Activated CD8-positive, alpha-beta T cell treated with anti-CD3 and anti-CD28 coated beads for 36 hours (primary cell): ENCODE results near the gene CLCN7. TPM values are rescaled to one million over a fixed set of nuclear protein-coding genes. Genes with fewer than 3 reads are reported as not detected.

Experiments
- ATAC-seq: fragments of 200-7000 bp; cut with Tn5 transposase; one replicate; pipeline ENCODE4 v1.10.0; 2021; ENCODE audit warnings: mild to moderate bottlenecking, moderate library complexity
- CTCF ChIA-PET: fragments of 350-600 bp; sonication (Branson Sonifier 250); formaldehyde crosslinking; loops from one replicate; lab custom pipeline; 2021; ENCODE audit warnings: antibody characterized with exemption; lab: Charles Lee
- POLR2A ChIA-PET: fragments of 350-600 bp; sonication (Branson Sonifier 250); formaldehyde crosslinking; loops from one replicate; lab custom pipeline; 2021; ENCODE audit warnings: antibody characterized with exemption; lab: Charles Lee
- DNase-seq: peaks from one replicate; pipeline ENCODE4 v3.0.0-alpha.2; 2020
- H3K27ac Mint-ChIP-seq: one replicate; pipeline ENCODE4 v1.8.0; 2021; ENCODE audit warnings: mild to moderate bottlenecking, mixed read lengths
- H3K27me3 Mint-ChIP-seq: one replicate; pipeline ENCODE4 v1.8.0; 2021; ENCODE audit warnings: mixed read lengths
- H3K36me3 Mint-ChIP-seq: one replicate; pipeline ENCODE4 v1.8.0; 2021; ENCODE audit warnings: low read depth, mixed read lengths
- H3K4me1 Mint-ChIP-seq: one replicate; pipeline ENCODE4 v1.8.0; 2021; ENCODE audit warnings: low read depth, mixed read lengths
- H3K4me3 Mint-ChIP-seq: one replicate; pipeline ENCODE4 v1.8.0; 2021; ENCODE audit warnings: mild to moderate bottlenecking, moderate library complexity, mixed read lengths
- H3K9me3 Mint-ChIP-seq: one replicate; pipeline ENCODE4 v1.8.0; 2021; ENCODE audit warnings: mixed read lengths
- intact Hi-C: fragments of 100-400 bp; cut with micrococcal nuclease; formaldehyde crosslinking; loops from one replicate; pipeline ENCODE4 v1.10.0; 2022
- total RNA-seq, 2 experiments: library from RNA; stranded (reverse); gene quantifications; one replicate each; pipeline ENCODE4 v1.2.3, GENCODE V29; 2021
- TF ChIP-seq, protein P1 (sequence below): fragments of 200-600 bp; IDR thresholded peaks from one replicate; pipeline ENCODE4 v1.8.0; 2022; ENCODE audit warnings: antibody characterized with exemption, mild to moderate bottlenecking

Gene CLCN7
- total RNA-seq, 2 experiments from 2014 or later = 35.5 to 36.8 TPM

GRCh38 chr16:1455190-1456171 lies 19.3 kb downstream of the CLCN7 start:
- TF ChIP-seq, protein P1, sequence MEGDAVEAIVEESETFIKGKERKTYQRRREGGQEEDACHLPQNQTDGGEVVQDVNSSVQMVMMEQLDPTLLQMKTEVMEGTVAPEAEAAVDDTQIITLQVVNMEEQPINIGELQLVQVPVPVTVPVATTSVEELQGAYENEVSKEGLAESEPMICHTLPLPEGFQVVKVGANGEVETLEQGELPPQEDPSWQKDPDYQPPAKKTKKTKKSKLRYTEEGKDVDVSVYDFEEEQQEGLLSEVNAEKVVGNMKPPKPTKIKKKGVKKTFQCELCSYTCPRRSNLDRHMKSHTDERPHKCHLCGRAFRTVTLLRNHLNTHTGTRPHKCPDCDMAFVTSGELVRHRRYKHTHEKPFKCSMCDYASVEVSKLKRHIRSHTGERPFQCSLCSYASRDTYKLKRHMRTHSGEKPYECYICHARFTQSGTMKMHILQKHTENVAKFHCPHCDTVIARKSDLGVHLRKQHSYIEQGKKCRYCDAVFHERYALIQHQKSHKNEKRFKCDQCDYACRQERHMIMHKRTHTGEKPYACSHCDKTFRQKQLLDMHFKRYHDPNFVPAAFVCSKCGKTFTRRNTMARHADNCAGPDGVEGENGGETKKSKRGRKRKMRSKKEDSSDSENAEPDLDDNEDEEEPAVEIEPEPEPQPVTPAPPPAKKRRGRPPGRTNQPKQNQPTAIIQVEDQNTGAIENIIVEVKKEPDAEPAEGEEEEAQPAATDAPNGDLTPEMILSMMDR = no peak
- peaks cover 6% of the 10 kb centered on the region for H3K4me1 Mint-ChIP-seq
- no peaks in the 10 kb centered on the region for H3K27me3 Mint-ChIP-seq
- no peaks in the 10 kb centered on the region for H3K36me3 Mint-ChIP-seq
- H3K9me3 Mint-ChIP-seq = no peaks in the 10 kb centered on the region
- ChIA-PET CTCF (no interaction called here), POLR2A (no interaction called here)
- DNase-seq = no peak
- H3K4me3 Mint-ChIP-seq = no peak overlapping the region
- no peak for ATAC-seq
- intact Hi-C loops = no loop called here
- no peak overlapping the region for H3K27ac Mint-ChIP-seq

DNA sequence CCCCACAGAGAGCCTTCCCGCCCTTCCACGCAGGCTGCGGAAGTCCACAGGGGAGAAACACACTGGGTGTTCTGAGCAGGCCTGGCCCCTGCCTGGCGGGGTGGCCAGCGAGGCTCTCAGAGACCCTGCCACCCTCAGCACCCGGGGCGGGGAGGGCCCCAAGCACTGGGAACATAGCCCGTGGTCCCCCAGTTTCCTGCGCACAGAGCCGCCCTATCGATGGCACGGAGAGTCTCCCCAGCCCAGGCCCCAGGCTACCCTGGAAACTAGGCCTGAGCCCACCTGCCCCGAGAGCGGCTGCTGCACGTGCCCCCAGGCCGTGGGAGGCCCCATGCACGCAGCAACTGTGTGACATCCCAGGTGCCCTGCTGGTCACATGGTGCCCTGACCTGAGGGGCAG lies 20.3 kb downstream of the CLCN7 start:
- no peaks in the 10 kb centered on the region for H3K27me3 Mint-ChIP-seq
- ChIA-PET CTCF (no interaction called here), POLR2A (no interaction called here)
- no peak for ATAC-seq
- intact Hi-C loops = no loop called here
- no peak overlapping the region for H3K4me3 Mint-ChIP-seq
- DNase-seq = no peak
- H3K27ac Mint-ChIP-seq = no peak overlapping the region
- TF ChIP-seq, protein P1 = no peak
- H3K36me3 Mint-ChIP-seq = no peaks in the 10 kb centered on the region
- H3K9me3 Mint-ChIP-seq = no peaks in the 10 kb centered on the region
- H3K4me1 Mint-ChIP-seq = peaks cover 4% of the 10 kb centered on the region

GRCh38 chr16:1453316-1453715 lies 21.5 kb downstream of the CLCN7 start:
- Mint-ChIP-seq H3K27me3 (no peaks in the 10 kb centered on the region), H3K4me3 (no peak overlapping the region), H3K27ac (no peak overlapping the region), H3K36me3 (no peaks in the 10 kb centered on the region), H3K4me1 (no peaks in the 10 kb centered on the region), H3K9me3 (no peaks in the 10 kb centered on the region)
- intact Hi-C loops = no loop called here
- ChIA-PET POLR2A (no interaction called here), CTCF (no interaction called here)
- no peak for DNase-seq
- TF ChIP-seq, protein P1 = no peak
- no peak for ATAC-seq

DNA sequence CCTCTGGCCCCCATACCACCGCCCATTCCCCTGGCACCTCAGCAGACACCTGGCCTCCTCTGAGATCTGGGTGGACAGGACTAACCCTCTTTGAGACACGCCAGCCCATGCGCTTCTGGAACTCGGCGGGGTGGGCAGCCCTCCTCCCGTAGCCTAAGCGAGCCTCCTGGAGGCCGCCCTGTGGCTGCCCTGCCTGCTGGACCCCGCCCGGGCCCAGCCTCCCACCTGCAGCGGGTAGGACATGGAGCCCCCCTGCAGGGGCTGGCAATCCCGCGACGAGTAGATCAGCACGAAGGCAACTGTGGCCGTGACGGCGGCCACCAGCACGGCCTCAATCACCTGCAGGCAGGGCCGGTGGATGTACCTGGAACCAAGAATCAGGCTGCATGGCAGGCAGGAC lies 22.3 kb downstream of the CLCN7 start:
- ChIA-PET POLR2A (no interaction called here), CTCF (no interaction called here)
- no peaks in the 10 kb centered on the region for H3K27me3 Mint-ChIP-seq
- no peak overlapping the region for H3K4me3 Mint-ChIP-seq
- ATAC-seq (no peak), DNase-seq (no peak)
- H3K9me3 Mint-ChIP-seq = no peaks in the 10 kb centered on the region
- H3K4me1 Mint-ChIP-seq = no peaks in the 10 kb centered on the region
- no peak overlapping the region for H3K27ac Mint-ChIP-seq
- intact Hi-C loops = no loop called here
- H3K36me3 Mint-ChIP-seq = no peaks in the 10 kb centered on the region
- TF ChIP-seq, protein P1 = no peak

DNA sequence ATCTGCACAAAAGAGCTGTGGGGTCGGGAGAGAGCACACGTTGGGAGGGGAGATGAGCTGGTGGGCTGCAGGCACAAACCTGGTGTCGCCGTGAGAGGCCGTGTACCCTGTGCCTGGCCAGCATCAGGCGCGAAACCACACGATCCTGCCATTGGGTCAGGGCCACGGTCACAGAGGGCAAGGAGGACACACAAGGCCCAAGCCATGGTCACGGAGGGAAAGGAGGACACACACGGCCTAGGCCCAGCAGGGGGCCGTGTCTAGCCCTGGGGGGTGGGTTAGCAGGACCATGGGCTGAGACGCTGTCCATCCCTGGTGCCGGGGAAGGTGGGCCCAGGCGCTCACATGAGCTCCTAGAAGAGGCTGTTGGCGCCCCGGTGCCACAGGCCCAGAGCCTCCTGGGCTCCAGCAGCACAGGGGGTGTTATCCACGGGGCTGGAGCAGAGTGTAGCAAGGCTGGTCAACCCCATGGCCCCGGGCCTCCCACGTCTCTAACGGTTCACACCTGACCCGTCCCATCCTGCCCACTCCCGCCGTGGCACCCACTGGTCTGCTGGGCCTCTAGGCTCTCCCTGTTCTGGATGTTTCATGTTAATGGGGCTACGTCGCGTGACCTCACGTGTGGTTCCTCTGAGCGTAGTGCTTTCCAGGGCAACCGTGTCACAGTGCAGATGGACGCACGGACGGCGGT lies 23.0 kb downstream of the CLCN7 start:
- Mint-ChIP-seq H3K4me1 (no peaks in the 10 kb centered on the region), H3K27ac (no peak overlapping the region), H3K36me3 (no peaks in the 10 kb centered on the region), H3K27me3 (no peaks in the 10 kb centered on the region), H3K9me3 (no peaks in the 10 kb centered on the region), H3K4me3 (no peak overlapping the region)
- POLR2A ChIA-PET = no interaction called here
- CTCF ChIA-PET = no interaction called here
- TF ChIP-seq, protein P1 = no peak
- DNase-seq (no peak), ATAC-seq (no peak)
- intact Hi-C loops = no loop called here
